ENCODE data around the gene SLC43A1.
"Not testable (repeated sequence)": the region's sequence is repeated elsewhere in the genome, so short reads cannot be mapped to it uniquely, and the experiment has no call there.

SLC43A1 gene

GRCh38 chr11:57460758-57461749 lies 54.4 kb downstream of the SLC43A1 start:
- DNase-seq (ENCODE audit: low spot score), result no peak

- no peak for DNase-seq (ENCODE audit: low spot score)
Observed at GRCh38 chr11:57460022-57460757, 55.3 kb downstream of the SLC43A1 start, which contains the start of gene RTN4RL2. Gene RTN4RL2 (plus strand): TSS chr11:57460528. CDS start chr11:57460866, 338 bp downstream.

GRCh38 chr11:57459164-57460021 lies 56.1 kb downstream of the SLC43A1 start:
- DNase-seq (ENCODE audit: low spot score), result no peak

- DNase-seq (ENCODE audit: low spot score), result no peak
Observed at GRCh38 chr11:57458410-57459163, 56.9 kb downstream of the SLC43A1 start.

- DNase-seq (ENCODE audit: low spot score), result no peak
Observed at GRCh38 chr11:57458060-57458409, 57.5 kb downstream of the SLC43A1 start.

GRCh38 chr11:57457643-57458023 lies 57.9 kb downstream of the SLC43A1 start:
- DNase-seq (ENCODE audit: low spot score), result no peak

- peak; percentile 77 for DNase-seq (ENCODE audit: low spot score)
Observed at GRCh38 chr11:57456960-57457642, 58.4 kb downstream of the SLC43A1 start.

- no peak for DNase-seq (ENCODE audit: low spot score)
Observed at GRCh38 chr11:57453543-57454177, 61.8 kb downstream of the SLC43A1 start.

GRCh38 chr11:57446055-57446454 lies 69.4 kb downstream of the SLC43A1 start:
- no peak for DNase-seq (ENCODE audit: low spot score)

GRCh38 chr11:57445122-57445394 lies 70.4 kb downstream of the SLC43A1 start:
- not testable (repeated sequence) for DNase-seq (ENCODE audit: low spot score)

- no peak for DNase-seq (ENCODE audit: low spot score)
Observed at GRCh38 chr11:57444362-57445121, 71.0 kb downstream of the SLC43A1 start.

GRCh38 chr11:57440744-57441414 lies 74.6 kb downstream of the SLC43A1 start:
- DNase-seq (ENCODE audit: low spot score), result no peak

- DNase-seq (ENCODE audit: low spot score), result no peak
Observed at GRCh38 chr11:57439786-57440185, 75.7 kb downstream of the SLC43A1 start.

- DNase-seq (ENCODE audit: low spot score), result no peak
Observed at GRCh38 chr11:57438345-57439285, 76.9 kb downstream of the SLC43A1 start.

- no peak for DNase-seq (ENCODE audit: low spot score)
Observed at GRCh38 chr11:57436031-57436430, 79.5 kb downstream of the SLC43A1 start.

GRCh38 chr11:57434640-57435546 lies 80.6 kb downstream of the SLC43A1 start:
- DNase-seq (ENCODE audit: low spot score), result no peak
